Parathyroid adenoma (tissue), 2 donors: ENCODE data around the gene SLC9A3.

ENCODE experiments used
- H2AFZ ChIP-seq: fragments of 300-600 bp; sonication (generic); one replicate; pipeline ENCODE4 v1.7.0; 2017; ENCODE audit warnings: antibody characterized with exemption, mild to moderate bottlenecking
- H3K27ac ChIP-seq: fragments of 300-600 bp; sonication (generic); one replicate; pipeline ENCODE4 v1.7.0; 2017
- H3K27me3 ChIP-seq: fragments of 300-600 bp; sonication (generic); one replicate; pipeline ENCODE4 v1.7.0; 2017; ENCODE audit warnings: low read length; ENCODE audit not compliant: control insufficient read depth, insufficient read depth
- H3K36me3 ChIP-seq: fragments of 300-600 bp; sonication (generic); one replicate; pipeline ENCODE4 v1.7.0; 2017; ENCODE audit warnings: low read length; ENCODE audit not compliant: control insufficient read depth, insufficient read depth
- H3K4me1 ChIP-seq: fragments of 300-600 bp; sonication (generic); one replicate; pipeline ENCODE4 v1.7.0; 2017; ENCODE audit warnings: control low read depth
- H3K4me2 ChIP-seq: fragments of 300-600 bp; sonication (generic); one replicate; pipeline ENCODE4 v1.7.0; 2017; ENCODE audit warnings: low read length
- H3K4me3 ChIP-seq: fragments of 300-600 bp; sonication (generic); one replicate; pipeline ENCODE4 v1.7.0; 2017; ENCODE audit warnings: low read depth, low read length
- H3K79me2 ChIP-seq: fragments of 300-600 bp; sonication (generic); one replicate; pipeline ENCODE4 v1.7.0; 2017; ENCODE audit warnings: control low read depth
- H3K9ac ChIP-seq: fragments of 300-600 bp; sonication (generic); one replicate; pipeline ENCODE4 v1.7.0; 2017; ENCODE audit warnings: mild to moderate bottlenecking
- H3K9me3 ChIP-seq: fragments of 300-600 bp; sonication (generic); one replicate; pipeline ENCODE4 v1.7.0; 2017; ENCODE audit warnings: low read length; ENCODE audit not compliant: control insufficient read depth
- CTCF ChIP-seq: fragments of 300-600 bp; sonication (generic); IDR thresholded peaks from one replicate; pipeline ENCODE4 v1.7.0; 2017; ENCODE audit warnings: antibody characterized with exemption, mild to moderate bottlenecking
- donor health status: primary hyperparathyroidism.

Gene SLC9A3

DNA sequence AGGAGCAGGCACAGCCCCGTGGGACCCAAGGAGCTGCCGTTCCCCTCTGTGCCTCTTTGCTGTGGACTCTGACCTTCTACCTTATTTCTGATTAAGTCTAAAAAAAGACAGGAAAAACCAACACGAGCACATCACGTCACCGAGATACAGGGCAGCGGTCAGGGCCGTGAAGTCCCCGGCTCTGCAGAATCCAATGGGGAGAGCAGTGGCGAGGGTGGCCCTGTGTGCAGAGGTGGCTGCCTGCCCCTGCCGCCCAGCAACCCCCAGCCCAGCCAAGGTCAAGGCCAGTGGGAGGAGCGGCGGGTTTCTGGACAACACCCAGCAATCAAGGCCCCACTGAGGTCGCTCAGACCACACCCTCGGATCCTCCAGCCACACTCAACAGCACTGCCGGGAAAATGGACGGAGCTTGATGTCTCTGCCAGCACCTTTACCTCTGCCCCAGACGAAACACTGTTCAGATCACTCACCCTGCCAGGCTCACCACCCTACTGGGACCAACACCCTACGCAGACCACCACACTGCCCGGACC lies 32.7 kb upstream of the SLC9A3 start:
- H3K4me1 ChIP-seq, result no peaks in the 10 kb centered on the region
- H3K27ac ChIP-seq, result no peak overlapping the region
- H3K27me3 ChIP-seq, result no peaks in the 10 kb centered on the region

DNA sequence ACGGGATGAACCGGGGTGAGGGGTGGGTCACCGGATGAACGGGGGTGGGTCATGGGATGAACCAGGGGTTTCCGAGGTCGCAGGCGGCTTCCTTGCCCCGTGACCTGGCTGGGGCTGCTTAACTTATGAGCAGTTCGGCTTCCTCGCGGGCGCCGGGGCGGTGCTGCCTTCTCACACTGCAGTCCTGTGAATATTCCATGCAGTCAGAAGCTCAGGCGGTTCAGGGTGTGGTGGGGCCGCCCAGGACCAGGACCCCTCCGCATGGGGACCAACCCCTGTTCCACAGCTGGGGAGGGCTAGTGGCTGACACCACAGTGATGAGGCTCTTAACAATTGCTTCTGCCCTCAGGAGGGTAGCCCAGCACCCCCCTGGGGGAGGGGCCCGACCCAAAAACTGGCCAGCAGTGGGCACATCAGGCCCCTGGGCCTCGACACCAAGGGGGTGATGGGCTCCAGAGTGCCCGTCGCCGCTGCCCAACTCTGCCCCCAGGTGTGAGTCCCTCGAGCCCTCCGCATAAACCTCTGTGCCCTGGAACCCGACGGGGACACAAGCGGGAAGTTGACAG lies 30.9 kb upstream of the SLC9A3 start:
- no peaks in the 10 kb centered on the region for H3K79me2 ChIP-seq
- H3K27ac ChIP-seq, result no peak overlapping the region
- no peaks in the 10 kb centered on the region for H3K9me3 ChIP-seq
- H3K4me2 ChIP-seq, result no peak overlapping the region
- no peak overlapping the region for H3K4me3 ChIP-seq
- no peak overlapping the region for H3K9ac ChIP-seq
- no peaks in the 10 kb centered on the region for H3K27me3 ChIP-seq
- H3K36me3 ChIP-seq, result no peaks in the 10 kb centered on the region
- H2AFZ ChIP-seq, result no peak overlapping the region
- H3K4me1 ChIP-seq, result no peaks in the 10 kb centered on the region
- no peak for TF ChIP-seq CTCF

More for the DNA sequence above, 32.7 kb upstream of the SLC9A3 start:
- Histone ChIP-seq H3K4me2 (no peak overlapping the region), H3K4me3 (no peak overlapping the region), H3K79me2 (no peaks in the 10 kb centered on the region), H3K9ac (no peak overlapping the region), H3K36me3 (no peaks in the 10 kb centered on the region), H3K9me3 (no peaks in the 10 kb centered on the region), H2AFZ (no peak overlapping the region)
- no peak for TF ChIP-seq CTCF

DNA sequence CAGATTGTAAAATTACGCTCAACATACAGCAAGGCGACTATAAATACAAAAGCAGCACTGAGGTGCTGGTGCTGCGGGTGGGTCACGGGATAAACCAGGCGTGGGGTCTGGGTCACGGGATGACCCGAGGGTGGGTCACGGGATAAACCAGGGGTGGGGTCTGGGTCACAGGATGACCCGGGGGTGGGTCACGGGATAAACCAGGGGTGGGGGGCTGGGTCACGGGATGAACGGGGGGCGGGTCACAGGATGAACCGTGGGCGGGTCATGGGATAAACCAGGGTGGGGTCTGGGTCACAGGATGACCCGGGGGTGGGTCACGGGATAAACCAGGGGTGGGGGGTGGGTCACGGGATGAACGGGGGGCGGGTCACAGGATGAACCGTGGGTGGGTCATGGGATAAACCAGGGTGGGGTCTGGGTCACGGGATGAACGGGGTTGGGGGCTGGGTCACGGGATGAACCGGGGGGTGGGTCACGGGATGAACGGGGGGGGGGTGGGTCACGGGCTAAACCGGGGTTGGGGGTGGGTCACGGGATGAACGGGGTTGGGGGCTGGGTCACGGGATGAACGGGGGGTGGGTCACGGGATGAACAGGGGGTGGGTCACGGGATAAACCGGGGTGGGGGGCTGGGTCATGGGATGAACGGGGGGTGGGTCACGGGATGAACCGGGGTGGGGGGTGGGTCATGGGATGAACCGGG lies 30.2 kb upstream of the SLC9A3 start:
- H3K27me3 ChIP-seq, result no peaks in the 10 kb centered on the region
- no peaks in the 10 kb centered on the region for H3K36me3 ChIP-seq
- H3K9ac ChIP-seq, result no peak overlapping the region
- no peak overlapping the region for H2AFZ ChIP-seq
- H3K4me3 ChIP-seq, result no peak overlapping the region
- no peaks in the 10 kb centered on the region for H3K9me3 ChIP-seq
- TF ChIP-seq CTCF, result no peak
- no peak overlapping the region for H3K4me2 ChIP-seq
- H3K79me2 ChIP-seq, result no peaks in the 10 kb centered on the region
- no peak overlapping the region for H3K27ac ChIP-seq
- H3K4me1 ChIP-seq, result no peaks in the 10 kb centered on the region

GRCh38 chr5:553874-554273 lies 29.6 kb upstream of the SLC9A3 start:
- Histone ChIP-seq H3K9me3 (no peaks in the 10 kb centered on the region), H3K27ac (no peak overlapping the region), H3K4me2 (no peak overlapping the region), H3K79me2 (no peaks in the 10 kb centered on the region), H3K9ac (no peak overlapping the region), H3K4me1 (no peaks in the 10 kb centered on the region), H3K36me3 (no peaks in the 10 kb centered on the region), H2AFZ (no peak overlapping the region), H3K27me3 (no peaks in the 10 kb centered on the region), H3K4me3 (no peak overlapping the region)
- TF ChIP-seq CTCF, result no peak
